Measurements from ENCODE around the gene AKIRIN1.

Gene AKIRIN1

GRCh38 chr1:39026866-39027507 lies 35.9 kb downstream of the AKIRIN1 start:
- no peak for TF ChIP-seq CTCF (IDR thresholded peaks at IDR 0.05)

GRCh38 chr1:39034114-39034654 lies 43.1 kb downstream of the AKIRIN1 start:
- TF ChIP-seq CTCF (IDR thresholded peaks at IDR 0.05): no peak

GRCh38 chr1:39036678-39037077 lies 45.6 kb downstream of the AKIRIN1 start:
- TF ChIP-seq CTCF (IDR thresholded peaks at IDR 0.05): no peak

- TF ChIP-seq CTCF (IDR thresholded peaks at IDR 0.05): no peak
Measured at GRCh38 chr1:39043513-39043912, 52.4 kb downstream of the AKIRIN1 start.

GRCh38 chr1:39044762-39045161 lies 53.7 kb downstream of the AKIRIN1 start:
- no peak for TF ChIP-seq CTCF (IDR thresholded peaks at IDR 0.05)

GRCh38 chr1:39045231-39045630 lies 54.2 kb downstream of the AKIRIN1 start:
- no peak for TF ChIP-seq CTCF (IDR thresholded peaks at IDR 0.05)

GRCh38 chr1:39046613-39047210 lies 55.6 kb downstream of the AKIRIN1 start:
- TF ChIP-seq CTCF (IDR thresholded peaks at IDR 0.05): no peak
